ENCODE measurements around the gene BICC1. TPM values are rescaled to one million over a fixed set of nuclear protein-coding genes. Genes with fewer than 3 reads are reported as not detected.

The BICC1 gene
- total RNA-seq, 4 donors from 2014 or later = 9.3 to 20.8 (median 12.5) TPM

DNA sequence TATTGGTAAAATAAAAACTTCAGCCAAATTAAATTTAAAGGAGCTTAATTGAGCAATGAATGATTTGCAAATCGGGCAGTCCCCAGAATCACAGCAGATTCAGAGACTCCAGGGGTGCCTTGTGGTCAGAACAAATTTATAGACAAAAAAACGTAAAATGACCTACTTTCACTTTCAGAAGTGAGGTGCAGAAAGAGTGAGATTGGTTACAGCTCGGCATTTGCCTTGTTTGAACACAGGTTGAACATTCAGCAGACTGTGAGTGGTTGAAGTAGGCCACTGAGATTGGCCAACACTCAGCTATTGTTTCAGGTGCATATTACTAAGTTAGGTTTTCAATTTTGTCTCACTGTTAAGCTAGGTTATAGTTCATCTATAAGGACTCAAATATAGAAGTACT is 153.4 kb downstream of the BICC1 start:
- Histone ChIP-seq H3K36me3 (no peaks in the 10 kb centered on the region), H3K9me3 (no peaks in the 10 kb centered on the region), H3K27me3 (no peaks in the 10 kb centered on the region), H3K4me1 (peaks cover 0 to 3% of the 10 kb centered on the region in 2 donors), H3K4me3 (replicated peaks in 1 of 3) (no peak overlapping the region), H3K27ac (peak overlapping the region; percentile 51 to 70 (median 67))
- WGBS, 2 donors = 25 to 34% methylated on average over 3 of the region's 3 CpGs
- DNase-seq = peak; percentile 54 to 58
- intact Hi-C loops (cut with DNase I) = no loop called here
- TF ChIP-seq, protein P1, sequence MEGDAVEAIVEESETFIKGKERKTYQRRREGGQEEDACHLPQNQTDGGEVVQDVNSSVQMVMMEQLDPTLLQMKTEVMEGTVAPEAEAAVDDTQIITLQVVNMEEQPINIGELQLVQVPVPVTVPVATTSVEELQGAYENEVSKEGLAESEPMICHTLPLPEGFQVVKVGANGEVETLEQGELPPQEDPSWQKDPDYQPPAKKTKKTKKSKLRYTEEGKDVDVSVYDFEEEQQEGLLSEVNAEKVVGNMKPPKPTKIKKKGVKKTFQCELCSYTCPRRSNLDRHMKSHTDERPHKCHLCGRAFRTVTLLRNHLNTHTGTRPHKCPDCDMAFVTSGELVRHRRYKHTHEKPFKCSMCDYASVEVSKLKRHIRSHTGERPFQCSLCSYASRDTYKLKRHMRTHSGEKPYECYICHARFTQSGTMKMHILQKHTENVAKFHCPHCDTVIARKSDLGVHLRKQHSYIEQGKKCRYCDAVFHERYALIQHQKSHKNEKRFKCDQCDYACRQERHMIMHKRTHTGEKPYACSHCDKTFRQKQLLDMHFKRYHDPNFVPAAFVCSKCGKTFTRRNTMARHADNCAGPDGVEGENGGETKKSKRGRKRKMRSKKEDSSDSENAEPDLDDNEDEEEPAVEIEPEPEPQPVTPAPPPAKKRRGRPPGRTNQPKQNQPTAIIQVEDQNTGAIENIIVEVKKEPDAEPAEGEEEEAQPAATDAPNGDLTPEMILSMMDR (IDR thresholded peaks at IDR 0.05) = no peak
- peak in 1 of 2 donors; percentile 47 for TF ChIP-seq POLR2A (IDR thresholded peaks at IDR 0.05)

DNA sequence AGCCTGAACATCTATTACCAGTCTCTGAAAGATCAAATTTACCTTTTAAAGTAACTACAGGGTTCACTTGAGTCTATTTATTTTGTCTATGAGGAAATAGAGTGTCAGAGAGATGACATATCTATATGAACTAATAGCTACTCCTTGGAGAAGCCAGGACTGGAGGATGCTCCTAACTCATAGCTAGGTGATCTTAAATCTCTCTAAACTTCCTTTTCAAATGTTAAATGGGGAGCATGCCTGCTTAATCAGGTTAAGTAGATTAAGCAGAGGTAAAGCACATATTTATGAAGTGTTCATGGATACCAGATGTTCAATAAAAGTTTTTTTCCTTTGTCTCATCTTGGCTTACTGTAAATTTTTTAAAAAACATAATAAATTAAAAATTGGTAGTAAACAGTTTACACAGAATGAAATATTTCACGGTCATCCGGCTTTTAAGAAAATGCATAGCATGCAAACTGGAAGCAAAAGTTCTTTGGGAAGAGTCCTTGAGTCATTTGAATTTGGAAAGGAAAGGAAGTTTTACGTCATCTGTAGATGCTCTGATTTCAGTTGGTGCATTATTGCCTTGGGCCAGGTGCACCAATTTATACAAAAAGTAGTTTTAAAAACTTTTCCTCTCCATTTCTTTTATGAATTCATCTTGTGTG is 155.1 kb downstream of the BICC1 start:
- no peaks in the 10 kb centered on the region for H3K36me3 ChIP-seq
- no peaks in the 10 kb centered on the region for H3K27me3 ChIP-seq
- no peak for DNase-seq
- TF ChIP-seq, protein P1 (IDR thresholded peaks at IDR 0.05) = no peak
- no peak for TF ChIP-seq POLR2A (IDR thresholded peaks at IDR 0.05)
- intact Hi-C loops (cut with DNase I) = no loop called here
- peaks cover 0 to 3% of the 10 kb centered on the region in 2 donors for H3K4me1 ChIP-seq
- 90% methylated on average over 3 of the region's 3 CpGs for WGBS, 2 donors
- no peaks in the 10 kb centered on the region for H3K9me3 ChIP-seq
- H3K4me3 ChIP-seq (replicated peaks in 1 of 3) = no peak overlapping the region
- H3K27ac ChIP-seq = peak overlapping the region in 1 of 3 donors; percentile 70

DNA sequence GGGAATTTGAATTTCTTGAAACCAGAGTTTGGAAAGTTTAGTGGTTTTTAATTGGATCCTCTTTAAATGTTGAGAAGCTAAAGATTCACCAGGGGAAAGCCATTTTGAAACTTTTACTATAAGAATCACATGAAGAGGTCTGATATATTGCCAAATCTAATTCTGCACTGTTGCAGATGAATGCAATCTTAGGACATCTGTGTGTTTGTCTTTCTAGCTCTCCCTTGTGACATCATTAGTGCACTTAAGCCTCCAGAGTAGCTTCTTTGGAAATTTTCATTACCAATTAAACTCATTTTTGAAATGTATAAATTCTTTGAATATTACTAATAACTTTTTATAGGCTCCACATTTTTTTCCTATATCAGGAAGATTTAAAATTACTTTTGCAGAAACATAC is 160.2 kb downstream of the BICC1 start:
- H3K4me1 ChIP-seq = no peaks in the 10 kb centered on the region
- no peak overlapping the region for H3K4me3 ChIP-seq (replicated peaks in 1 of 3)
- H3K9me3 ChIP-seq = no peaks in the 10 kb centered on the region
- H3K27me3 ChIP-seq = no peaks in the 10 kb centered on the region
- no peak for TF ChIP-seq POLR2A (IDR thresholded peaks at IDR 0.05)
- TF ChIP-seq, protein P1 (IDR thresholded peaks at IDR 0.05) = no peak
- no peaks in the 10 kb centered on the region for H3K36me3 ChIP-seq
- no peak for DNase-seq
- no peak overlapping the region for H3K27ac ChIP-seq
- intact Hi-C loops (cut with DNase I) = no loop called here

DNA sequence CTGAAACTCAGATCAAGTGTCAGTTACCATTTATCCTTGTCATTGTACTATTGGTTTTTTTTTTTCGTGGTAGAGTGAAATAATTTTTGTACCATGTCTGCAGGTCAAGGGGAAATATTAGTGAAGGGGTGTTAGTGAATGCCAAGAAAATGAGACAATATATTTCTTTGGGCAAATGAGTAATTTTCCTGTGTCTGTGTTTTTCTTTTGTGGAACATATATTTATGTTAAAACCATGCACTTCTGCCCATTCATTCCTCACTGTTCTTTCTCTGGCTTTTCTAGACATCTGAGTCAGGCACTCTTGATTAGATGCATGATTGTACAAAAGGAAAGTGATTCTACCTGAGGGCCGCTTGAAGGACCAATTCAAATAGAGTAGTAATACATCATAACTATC is 161.6 kb downstream of the BICC1 start:
- no peaks in the 10 kb centered on the region for H3K9me3 ChIP-seq
- H3K27ac ChIP-seq = no peak overlapping the region
- no peaks in the 10 kb centered on the region for H3K27me3 ChIP-seq
- no peak for DNase-seq
- H3K4me3 ChIP-seq (replicated peaks in 1 of 3) = no peak overlapping the region
- WGBS, 2 donors = 82 to 90% methylated on average over 2 of the region's 2 CpGs
- no peaks in the 10 kb centered on the region for H3K4me1 ChIP-seq
- intact Hi-C loops (cut with DNase I) = no loop called here
- no peak for TF ChIP-seq POLR2A (IDR thresholded peaks at IDR 0.05)
- TF ChIP-seq, protein P1 (IDR thresholded peaks at IDR 0.05) = no peak
- no peaks in the 10 kb centered on the region for H3K36me3 ChIP-seq

DNA sequence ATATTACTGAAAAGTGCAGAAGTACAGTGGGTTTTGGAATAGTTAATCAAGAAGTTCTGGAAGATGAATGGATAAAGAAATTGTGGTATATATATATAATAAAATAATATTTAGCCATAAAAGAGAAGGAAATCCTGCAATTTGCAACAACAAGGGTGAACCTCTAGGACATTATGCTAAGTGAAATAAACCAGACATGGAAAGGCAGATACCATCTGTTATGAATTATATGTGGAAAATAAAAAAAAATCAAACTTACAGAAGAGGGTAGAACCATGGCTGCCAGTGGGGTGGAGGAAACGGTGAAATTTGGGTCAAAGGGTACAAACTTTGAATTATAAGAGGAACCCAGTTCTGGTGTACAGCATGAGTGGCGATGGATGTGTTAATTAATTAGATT is 162.6 kb downstream of the BICC1 start:
- H3K27ac ChIP-seq = no peak overlapping the region
- no peaks in the 10 kb centered on the region for H3K27me3 ChIP-seq
- intact Hi-C loops (cut with DNase I) = no loop called here
- WGBS, 2 donors = 88% methylated on average over 2 of the region's 2 CpGs
- H3K4me1 ChIP-seq = no peaks in the 10 kb centered on the region
- no peak overlapping the region for H3K4me3 ChIP-seq (replicated peaks in 1 of 3)
- no peaks in the 10 kb centered on the region for H3K36me3 ChIP-seq
- no peaks in the 10 kb centered on the region for H3K9me3 ChIP-seq
- no peak for TF ChIP-seq POLR2A (IDR thresholded peaks at IDR 0.05)
- TF ChIP-seq, protein P1 (IDR thresholded peaks at IDR 0.05) = no peak
- no peak for DNase-seq

Data from thyroid gland (tissue), 4 donors.